ENCODE results near the gene KLC4.

Gene KLC4

DNA sequence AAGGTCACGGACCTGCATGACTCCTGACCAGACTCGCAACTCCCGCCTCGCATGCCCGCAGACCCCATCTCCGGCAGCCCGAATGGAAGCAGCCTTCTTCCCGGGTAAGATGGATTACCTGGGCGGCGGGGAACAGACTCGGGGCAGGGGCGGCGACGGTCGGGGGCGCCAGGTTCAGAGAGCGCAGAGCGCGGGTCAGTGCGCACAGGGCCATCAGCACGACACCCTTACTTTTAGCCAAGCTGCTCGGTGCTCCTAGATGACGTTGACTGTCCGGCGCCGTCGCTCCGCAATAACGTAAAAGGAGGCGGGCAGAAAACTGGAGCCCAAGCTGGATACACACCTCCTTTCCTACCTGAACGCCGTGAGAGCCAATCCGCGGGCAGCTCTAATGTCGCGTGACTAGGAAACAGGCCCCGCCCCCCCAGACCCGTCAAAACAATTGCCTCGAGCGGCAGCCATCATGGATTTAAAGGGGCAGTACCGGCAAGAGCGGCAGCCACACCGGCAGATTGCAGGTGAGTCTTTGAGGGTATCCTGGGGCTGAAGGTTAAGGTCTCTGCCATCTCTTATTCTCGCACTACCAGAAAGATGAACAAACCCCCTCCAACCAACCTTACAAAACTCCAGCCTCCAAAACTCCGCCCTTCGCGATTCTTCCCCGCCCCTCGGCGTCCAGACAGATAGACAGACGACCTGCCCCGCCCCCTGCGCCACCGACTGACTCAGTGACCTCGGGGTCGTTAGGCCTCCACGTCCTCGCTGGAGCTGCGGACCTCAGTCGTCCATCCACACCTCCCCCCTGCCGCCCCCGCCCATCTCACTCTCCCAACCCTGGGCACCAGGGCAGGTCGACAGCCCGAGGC, at the start of gene KLC4, which contains the start of gene MRPL2:
Gene KLC4 (plus strand): TSS at position 464 of the 866 bp plus-strand sequence. CDS start 1,705 bp downstream, outside the sequence.
Gene MRPL2 (minus strand): TSS at position 267 of the 866 bp plus-strand sequence. CDS start 53 bp downstream, at position 214.
- peak; percentile 99 for DNase-seq

DNA sequence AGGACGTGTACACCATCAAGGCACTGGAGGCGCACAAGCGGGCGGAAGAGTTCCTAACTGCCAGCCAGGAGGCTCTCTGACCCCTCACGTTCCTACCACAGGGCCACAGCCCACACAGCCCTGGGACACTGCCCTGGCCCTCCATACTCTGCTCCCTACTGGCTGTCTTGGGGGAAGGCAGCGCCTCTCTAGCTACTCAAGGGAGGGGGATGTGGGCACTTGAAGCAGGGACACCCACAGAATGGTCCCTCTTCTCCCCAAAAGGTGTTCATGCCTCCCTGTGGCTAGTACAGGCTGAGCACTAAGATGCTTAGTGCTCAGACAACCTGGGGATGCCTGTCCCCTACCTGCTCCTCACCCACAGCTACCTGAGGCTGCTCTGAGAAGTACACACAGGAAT, 48.2 kb upstream of the KLC4 start:
- no peak for DNase-seq

DNA sequence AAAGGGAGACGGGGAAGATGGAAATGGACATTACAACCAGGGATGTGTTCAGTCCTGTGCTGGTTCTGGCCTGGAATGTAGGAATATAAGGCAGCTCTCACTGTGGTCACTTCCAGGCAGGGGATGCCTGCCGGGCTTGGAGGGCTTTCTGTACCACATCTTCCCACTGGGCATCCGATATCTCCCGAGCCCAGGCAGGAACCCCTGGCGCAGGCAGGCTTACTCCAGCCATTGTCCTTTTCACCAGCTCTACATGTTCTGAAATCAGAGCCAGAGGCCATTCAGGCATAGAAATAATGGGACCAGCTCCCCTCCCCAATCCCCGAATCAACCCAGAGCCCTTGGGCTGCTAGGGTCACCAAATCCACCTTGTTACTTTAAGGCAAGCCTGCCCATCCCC, 47.1 kb upstream of the KLC4 start:
- no peak for DNase-seq

DNA sequence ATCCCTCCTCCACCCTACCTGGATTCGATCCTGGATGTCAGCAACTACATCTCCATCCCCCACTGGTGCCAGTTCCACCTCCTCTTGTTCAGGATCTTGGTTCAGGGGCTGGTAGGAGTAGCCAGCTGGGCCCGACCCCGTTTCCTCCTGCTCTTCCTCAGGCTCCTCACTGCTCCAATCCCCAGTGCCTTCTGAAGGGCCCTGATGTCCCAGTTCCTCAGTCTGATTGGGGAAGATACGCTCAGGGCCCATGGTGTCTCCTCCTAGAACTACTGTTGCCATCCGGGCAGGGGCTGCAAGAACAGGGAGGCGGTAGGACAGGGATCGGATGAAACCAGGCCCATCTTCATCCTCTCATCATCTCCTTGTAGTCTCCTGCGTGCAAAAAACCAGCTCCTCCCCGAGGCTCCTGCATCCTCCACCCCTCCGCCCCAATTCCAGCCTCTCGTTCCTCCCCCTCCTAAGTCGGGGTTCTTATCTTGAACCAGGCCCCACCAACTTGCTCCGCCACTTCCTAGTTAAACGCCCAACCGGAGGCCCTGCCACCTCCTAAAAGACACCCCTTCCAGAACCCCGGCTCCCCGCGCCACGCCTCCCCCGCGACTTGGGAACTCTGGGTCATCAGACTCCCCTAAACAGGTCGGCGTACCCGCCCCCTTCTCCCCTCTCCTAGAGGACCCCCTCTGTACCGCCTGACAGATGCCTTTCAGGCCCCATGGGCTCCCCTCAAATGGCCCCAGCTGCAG, 46.2 kb upstream of the KLC4 start:
- DNase-seq, result no peak

DNA sequence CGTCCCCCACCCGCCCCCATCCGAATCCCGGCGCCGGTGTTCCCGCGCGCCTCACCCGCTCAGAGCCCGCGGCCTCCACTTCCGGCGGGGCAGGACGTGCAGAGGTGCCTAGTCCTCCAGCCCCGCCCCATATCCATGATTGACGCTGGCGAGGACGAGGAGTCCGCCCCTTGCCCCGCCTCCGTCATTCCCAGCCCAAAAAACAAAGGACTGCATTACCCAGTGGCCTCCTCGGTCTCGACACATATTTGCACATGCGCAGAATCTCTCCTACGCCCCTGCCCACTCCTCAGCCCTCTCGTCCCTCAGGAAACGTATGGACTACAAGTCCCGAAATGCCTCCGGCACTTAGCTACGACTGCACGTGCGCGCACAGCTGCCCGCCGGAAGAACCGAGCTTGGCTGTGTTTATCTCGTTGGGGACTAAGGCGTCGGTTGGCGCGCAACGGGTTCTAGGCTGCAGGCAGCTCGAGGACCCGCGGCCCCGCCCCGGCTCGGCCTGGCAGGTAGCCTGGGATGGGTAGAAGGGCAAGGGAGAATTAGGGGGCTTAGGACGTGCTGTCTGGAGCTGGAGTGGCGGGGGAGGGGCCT, 45.5 kb upstream of the KLC4 start, which contains the start of the genes KLHDC3 and MEA1:
Gene KLHDC3 (plus strand): TSS at position 407 of the 591 bp plus-strand sequence. CDS start 2,944 bp downstream, outside the sequence.
Gene MEA1 (minus strand): TSS at position 104 of the 591 bp plus-strand sequence. CDS start 133 bp downstream, outside the sequence.
- peak; percentile 99 for DNase-seq

DNA sequence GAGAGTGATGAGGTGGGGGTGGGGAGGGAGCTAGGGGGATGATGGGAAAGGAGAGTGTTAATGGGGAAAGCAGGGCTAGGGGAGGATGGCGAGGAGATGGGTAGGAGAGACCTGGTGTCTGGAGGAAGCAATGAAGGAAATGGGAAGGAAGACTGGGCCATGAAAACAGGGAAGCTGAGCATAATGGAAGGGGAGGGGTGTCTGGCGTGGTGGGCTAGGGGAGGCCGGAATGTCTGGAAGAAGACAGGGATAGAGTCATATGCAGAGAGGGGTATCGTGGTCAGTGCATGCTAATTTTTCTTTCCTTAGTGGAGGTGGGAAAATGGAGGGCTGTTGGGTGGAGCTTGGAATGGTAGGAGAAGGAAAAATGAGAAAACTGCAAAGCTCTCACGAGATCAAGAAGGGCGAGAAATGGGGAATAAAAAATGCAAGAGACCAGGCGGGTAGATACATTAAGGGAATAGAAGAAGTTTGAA, 45.0 kb upstream of the KLC4 start:
- no peak for DNase-seq

DNA sequence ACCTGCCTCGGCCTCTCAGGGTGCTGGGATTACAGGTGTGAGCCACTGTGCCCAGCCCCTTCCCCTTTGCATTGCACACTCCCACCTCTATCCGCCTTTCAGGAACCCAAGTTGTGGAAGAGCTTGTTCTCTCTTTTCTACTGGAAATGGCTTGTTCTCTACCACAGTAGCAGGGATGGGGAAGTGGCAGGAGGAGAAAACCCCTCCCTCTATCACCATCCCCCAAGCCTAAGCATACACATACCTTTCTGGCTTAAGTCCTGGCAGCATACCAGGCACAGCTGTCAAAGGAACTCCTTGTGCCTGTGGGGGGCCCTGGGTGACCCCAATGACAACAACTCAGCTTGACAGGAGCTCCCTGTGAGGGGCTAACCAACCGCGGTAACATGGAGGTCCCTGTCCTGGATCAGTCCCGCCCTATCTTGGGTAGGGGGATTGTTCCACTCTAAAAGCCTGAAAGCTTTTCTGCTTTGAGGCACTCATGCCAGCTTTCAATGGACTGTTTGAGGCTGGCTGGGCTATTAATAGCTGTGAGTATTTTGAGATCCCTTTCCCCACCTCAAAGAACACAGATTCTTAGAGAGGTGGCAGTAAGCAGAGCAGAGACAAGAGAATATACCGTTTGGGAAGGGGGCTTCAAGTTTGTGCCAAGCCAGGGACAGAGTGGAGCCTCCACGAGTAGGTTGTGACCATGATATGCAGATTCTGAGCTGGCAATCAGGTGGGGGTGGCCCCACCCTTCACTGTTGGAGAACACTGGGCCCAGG, 43.1 kb upstream of the KLC4 start:
- no peak for DNase-seq

DNA sequence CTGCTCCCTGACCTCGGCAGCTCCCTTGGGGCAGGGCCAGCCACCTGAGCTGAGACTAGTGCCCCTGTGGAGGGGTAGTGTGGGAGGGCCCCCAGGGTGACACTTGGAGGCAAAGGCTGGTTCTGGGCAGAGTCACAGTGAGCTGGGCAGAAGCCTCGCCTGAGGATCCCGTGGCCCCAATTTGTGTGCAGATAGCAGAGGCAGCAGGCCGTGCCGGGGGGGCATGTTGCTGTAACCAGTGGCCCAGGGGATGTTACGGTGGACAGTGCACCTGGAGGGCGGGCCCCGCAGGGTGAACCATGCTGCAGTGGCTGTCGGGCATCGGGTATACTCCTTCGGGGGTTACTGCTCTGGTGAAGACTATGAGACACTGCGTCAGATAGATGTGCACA, 42.5 kb upstream of the KLC4 start:
- DNase-seq, result no peak

DNA sequence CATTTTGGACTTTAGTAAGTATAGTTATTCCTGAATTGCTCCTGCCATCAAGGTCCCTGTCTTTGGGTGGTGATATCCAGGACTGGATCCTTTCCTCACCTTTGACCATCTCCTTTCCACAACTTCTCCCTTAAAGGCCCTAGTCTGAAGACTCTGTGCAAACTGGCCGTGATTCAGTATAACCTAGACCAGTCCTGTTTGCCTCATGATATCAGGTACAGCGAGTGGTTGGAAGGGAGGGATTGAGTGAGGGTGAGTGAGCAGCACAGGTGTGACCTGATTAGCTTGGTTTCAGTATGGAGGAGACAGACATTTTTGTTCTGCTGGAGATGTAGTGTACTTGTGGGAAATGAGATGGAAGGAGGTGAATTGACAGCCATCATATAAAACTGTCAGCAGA, 40.3 kb upstream of the KLC4 start:
- DNase-seq, result no peak

DNA sequence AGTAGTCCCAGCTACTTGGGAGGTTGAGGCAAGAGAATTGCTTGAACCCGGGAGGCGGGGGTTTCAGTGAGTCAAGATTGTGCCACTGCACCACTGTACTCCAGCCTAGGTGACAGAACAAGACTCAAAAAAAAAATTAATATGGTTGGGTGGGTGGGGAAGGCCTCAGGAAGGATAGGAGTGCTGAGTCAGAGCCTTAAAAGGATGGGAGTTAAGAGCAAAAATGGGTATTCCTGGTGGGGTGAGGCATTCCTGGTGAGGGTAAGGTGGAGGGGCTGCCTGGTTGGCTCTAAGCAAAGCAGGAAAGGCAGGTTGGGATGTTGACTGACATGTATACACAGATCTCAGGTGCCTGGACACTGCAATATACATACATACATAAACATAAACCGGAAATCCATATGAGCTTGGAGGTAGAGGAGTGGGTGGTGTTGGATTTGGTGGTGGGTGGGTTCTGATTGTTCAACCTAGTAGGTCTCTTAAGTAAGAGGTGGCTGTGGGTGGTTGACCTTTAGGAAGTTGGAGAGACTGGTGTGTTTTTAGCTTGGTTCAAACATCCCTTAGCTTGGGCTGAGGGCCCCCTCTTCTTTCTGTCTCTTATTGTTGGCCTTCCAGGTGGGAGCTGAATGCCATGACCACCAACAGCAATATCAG, 39.3 kb upstream of the KLC4 start:
- DNase-seq, result no peak

DNA sequence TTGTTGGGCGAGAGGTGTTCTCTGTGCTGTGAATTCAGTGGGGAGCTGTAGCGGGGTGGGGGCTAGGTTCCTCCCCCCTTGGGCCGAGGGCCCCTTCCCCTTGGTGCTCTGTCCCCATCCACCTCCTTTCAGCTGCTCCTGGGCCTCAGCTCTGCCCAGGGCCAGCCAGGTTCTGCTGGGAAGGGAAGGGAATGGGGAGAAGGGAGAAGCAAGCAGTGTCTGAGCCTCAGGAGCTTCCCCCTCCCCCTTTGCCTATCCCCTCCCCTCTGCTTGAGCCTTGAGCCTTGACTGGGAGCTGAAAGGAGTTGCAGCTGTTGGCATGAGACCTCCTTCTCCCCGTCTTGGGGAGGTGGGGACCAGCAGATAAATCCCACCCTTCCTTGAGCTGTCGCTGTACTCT, 38.6 kb upstream of the KLC4 start:
- no peak for DNase-seq

DNA sequence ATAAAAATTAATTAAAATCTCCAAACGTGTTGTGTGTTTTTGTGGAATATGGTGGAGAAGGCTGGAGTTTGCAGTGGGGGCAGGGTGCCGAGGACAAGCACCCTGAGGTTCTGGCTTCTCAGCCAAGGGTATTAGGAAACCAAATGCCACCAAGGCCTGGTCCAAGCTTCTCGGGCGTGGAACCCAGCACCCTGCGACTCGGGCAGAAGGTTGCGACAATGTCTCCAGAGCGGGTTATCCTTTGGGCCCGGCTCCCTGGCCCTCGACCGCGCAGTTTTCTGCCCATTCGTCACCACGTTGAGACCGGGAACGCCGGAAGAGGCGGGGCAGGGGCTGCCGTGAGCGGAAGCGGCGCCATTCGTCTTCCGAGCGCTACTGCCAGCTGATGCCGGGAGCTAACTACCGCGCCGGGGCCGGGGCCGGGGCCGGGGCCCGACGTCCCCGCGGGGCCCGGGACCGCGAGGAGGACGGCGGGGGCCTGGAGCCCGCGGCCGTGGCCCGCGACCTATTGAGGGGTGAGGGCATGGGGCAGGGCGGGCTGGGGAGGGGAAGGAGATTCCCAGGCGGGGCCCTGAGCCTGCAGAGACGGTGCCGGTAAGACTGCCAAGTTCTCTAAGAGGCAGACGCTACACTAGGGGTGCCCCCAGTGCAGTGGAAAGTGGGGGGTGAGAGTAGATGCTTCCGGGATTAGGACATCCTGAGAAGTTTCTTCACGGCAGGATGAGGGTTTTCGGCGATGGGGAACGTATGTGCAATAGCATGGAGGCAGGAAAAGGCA, 38.0 kb upstream of the KLC4 start, which contains the start of gene RRP36:
Gene RRP36 (plus strand): TSS at position 354 of the 778 bp plus-strand sequence. CDS start 32 bp downstream, at position 386.
- peak; percentile 89 for DNase-seq

DNA sequence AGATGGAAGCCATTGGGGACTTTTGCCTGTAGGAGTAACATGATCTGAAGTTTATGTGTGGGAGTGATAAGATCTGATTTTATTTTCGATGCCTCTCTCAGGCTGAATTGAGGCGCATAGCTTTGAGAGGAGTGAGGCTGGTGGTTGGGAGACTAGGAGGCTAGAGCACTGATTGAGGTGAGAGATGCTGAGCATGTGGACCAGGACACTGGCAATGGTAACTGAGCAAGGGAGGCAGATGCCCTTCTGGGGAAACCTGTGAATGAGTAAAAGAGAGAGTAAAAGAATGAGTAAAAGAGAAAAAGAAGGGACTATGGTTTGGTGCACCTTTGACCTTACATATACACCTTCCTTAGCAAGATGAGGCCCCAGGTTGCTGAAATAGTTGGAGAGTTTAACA, 35.0 kb upstream of the KLC4 start:
- no peak for DNase-seq

DNA sequence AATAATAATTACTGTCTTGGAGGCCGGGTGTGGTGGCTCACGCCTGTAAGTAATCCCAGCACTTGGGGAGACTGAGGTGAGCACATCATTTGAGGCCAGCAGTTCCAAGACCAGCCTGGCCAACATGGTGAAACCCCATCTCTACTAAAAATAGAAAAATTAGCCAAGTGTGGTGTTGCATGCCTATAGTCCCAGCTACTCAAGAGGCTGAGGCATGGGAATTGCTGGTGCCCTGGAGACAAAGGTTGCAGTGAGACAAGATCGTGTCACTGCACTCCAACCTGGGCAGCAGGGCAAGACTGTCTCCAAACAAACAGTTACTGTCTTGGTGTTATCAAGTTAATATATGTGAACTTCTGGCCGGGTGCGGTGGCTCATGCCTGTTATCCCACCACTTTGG, 33.1 kb upstream of the KLC4 start:
- DNase-seq, result no peak

DNA sequence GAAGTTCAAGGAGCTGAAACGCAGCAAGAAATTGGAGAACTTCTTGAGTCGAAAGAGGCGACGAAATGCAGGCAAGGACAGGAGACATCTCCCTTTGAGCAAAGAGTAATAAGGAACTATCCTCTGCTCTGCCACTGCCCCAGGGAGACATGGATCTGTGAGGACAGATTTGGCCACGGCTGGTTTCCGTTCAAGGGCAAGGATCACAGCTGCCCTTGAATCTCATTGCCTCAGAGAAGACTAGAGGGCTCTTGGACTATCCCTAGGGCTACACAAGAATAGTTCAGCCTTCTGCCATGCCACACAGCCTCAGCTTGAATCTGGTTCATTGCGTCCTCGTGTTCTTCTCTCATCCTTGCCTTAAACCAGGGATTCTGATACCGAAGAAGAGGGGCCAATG, 30.3 kb upstream of the KLC4 start:
- no peak for DNase-seq

DNA sequence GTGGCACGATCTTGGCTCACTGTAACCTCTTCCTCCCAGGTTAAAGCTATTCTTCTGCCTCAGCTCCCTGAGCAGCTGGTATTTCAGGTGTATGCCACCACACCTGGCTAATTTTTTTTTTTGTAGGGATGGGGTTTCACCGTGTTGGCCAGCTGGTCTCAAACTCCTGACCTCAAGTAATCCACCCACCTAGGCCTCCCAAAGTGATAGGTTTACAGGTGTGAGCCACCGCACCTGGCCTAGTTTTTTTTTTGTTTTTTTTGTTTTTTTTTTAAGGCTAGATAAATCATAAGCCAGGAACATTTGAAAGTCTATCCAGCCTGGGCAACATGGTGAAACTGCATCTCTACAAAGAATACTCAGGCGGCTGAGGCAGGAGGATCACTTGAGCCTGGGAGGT, 27.1 kb upstream of the KLC4 start:
- no peak for DNase-seq

DNA sequence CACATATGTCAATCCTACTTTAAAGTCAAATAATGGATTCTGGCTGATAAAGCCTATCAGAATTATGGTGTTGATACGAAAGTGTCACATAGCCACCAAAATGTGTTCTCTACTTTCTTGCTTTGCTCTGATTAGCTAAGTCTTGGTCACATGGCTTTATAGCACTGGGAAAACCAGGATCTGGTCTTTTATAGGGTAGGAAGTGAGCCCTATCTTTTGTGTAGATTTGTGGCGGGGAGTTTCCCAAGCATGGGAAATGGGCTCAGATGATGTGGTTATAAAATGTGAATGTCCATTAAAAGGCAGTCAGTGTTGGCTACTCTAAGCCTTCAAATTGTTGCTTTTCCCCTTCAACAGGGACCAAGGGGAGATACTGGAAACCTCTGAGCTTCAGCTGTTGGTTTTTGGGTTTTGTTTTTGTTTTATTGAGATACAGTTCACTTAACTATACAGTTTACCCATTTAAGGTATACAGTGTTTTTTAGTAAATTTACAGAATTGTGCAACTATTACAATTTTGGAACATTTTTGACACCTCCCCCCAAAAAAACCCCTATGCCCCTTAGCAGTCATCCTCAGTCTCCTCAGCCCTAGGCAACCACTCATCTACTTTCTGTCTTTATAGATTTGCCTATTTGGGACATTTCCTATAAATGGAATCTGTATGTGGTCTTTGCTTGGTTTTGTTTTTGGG, 25.8 kb upstream of the KLC4 start:
- no peak for DNase-seq

DNA sequence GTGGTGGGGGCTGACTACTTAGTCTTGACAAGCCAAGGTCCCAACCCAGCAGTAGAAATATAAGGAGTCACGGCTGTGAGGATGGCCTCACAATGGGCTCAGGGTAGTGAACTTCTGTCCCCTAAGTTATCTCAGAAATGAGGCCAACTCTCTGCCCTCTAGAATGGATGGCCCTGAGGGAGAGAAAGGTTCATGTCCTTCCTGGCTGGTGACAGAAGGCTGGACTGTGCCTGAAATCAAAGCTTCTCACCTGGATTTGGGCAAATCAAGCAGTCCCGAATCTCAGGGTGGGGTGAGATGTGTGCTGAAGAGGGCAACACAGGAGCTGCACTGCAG, 25.3 kb upstream of the KLC4 start:
- no peak for DNase-seq

DNA sequence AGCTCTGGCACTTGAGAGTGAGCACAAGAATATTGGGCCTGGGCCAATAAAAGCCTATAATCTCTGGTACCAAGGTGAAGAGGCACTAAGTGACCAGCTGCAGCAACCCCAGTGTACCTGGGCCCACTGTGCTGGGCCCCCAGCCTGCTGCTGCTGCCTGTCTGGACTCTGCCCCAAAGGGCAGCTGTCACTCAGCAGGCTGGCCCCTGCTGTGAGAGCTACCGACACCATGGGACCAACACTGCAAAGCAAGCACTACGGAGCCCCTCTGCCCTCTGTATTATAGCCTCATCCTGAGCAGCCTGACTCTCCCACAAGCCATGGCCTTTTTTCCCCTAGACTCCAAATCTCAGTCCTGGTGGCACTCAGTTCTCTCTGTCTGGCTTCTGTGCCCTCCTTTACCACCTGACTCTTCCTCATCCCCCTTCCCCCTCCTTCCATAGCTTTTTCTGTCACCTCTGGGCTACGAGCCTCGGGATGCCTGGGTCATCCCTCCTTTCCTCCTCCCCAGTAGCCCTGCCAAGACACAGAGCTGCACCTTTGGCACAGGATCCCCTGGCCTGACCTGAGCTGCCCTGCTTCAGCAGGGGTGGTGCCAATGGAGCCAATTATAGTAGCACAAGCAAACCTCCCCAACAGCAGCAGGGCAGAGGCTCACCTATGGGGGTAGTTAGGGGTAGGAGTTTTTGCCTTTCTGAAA, 23.8 kb upstream of the KLC4 start:
- no peak for DNase-seq

DNA sequence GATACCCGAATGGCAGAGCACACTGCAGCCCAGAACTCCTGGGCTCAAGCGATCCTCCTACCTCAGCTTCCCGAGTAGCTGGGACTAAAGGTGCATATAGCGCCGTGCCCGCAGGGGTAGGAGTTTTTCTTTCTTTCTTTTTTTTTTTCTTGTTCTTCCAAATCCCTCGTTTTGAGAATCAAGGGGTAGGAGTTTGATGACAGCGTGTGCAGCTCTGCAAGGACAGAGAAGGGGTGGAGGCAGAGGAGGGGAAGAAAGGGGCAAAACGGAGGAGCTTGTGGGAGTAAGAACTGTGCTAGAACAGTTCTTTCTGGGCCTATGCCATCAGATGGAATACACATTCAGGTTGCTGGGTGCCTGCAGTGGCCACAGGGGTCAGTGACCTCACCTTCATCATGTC, 22.7 kb upstream of the KLC4 start:
- DNase-seq, result no peak
